Heart left ventricle (tissue), 13 donors: Measurements from ENCODE around the gene GIN1.

Source experiments
- CTCF ChIP-seq, 12 donors: fragments of 200-600 bp; sonication (generic) in 4 of 12; IDR thresholded peaks; one replicate each; pipeline versions ENCODE4 v1.5.0 to v1.8.0; 2018 to 2022; ENCODE audit warnings: antibody characterized with exemption in 12 of 12, mild to moderate bottlenecking in 5 of 12
- POLR2A ChIP-seq, 2 donors: fragments of 450-650 bp; IDR thresholded peaks; one replicate each; pipeline ENCODE4 v1.6.1; 2017; ENCODE audit warnings: antibody characterized with exemption in 2 of 2, mild to moderate bottlenecking in 2 of 2, moderate library complexity in 2 of 2
- donor health status: ischemic (EF 13 %, LVEDD 7.1; RV severe dilation, severe dysfunction).
- donor health status: DM: no; HTN: yes; CAD: no.
- donor health status: DM: no; HTN: no; CAD: no.
- donor health status: ischemic (EF 25% LVEDD 6.9; RV normal size, moderate dysfunction).
- donor health status: ischemic (EF 25% LVEDD 5.7; RV mildly dilated, moderate dysfunction).
- donor health status: ischemic (EF 35%, LVEDD 5.7; RV mildly dilated, moderate dysfunction).
- donor health status: nonischemic (EF 11% LVEDD 7.7; RV severe dilation, severe dysfunction).
- donor health status: DM: yes; HTN: yes; CAD: no.
- donor health status: PGD.
- donor health status: ischemic (EF 29% LVEDD 5.4; RV normal size, mild dysfunction).
- donor health status: nonischemic (EF 23%, LVEDD 6.1; RV moderate dilation, normal function).

- TF ChIP-seq CTCF (IDR thresholded peaks at IDR 0.05) (no peak), POLR2A (IDR thresholded peaks at IDR 0.05) (no peak)
Observed at GRCh38 chr5:103093727-103094126, 26.2 kb downstream of the GIN1 start.
